22Rv1 (cell line): ENCODE measurements around the gene SDHB.

Experiments
- H3K27ac ChIP-seq: fragments of 450-650 bp; 2 replicates; pipeline ENCODE4 v1.5.1; 2017
- ZFX ChIP-seq: fragments of 450-650 bp; IDR thresholded peaks from 2 replicates; pipeline ENCODE4 v1.6.1; 2017; ENCODE audit warnings: antibody characterized with exemption, borderline replicate concordance
- TF ChIP-seq, protein P1 (sequence below): fragments of 450-650 bp; IDR thresholded peaks from 2 replicates; pipeline ENCODE4 v1.5.1; 2017; ENCODE audit warnings: mild to moderate bottlenecking

SDHB gene

DNA sequence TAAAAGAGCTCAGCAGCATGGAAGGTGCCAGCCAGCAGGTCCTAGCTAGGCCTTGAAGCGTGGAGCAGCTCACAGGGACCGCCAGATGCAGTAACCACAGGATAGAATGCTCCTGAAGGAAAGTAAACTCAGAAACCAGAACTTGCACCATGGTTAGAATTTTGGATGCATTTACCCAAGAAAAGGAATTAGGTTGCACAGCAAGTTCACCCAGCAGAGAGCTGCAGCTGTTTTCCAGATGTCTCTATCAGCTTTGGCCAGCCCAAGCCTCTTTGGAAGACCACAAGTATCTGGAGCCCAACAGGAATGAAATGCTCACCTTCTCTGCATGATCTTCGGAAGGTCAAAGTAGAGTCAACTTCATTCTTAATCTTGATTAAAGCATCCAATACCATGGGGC lies 21.1 kb downstream of the SDHB start:
- no peak overlapping the region for H3K27ac ChIP-seq
- no peak for TF ChIP-seq ZFX
- TF ChIP-seq, protein P1, sequence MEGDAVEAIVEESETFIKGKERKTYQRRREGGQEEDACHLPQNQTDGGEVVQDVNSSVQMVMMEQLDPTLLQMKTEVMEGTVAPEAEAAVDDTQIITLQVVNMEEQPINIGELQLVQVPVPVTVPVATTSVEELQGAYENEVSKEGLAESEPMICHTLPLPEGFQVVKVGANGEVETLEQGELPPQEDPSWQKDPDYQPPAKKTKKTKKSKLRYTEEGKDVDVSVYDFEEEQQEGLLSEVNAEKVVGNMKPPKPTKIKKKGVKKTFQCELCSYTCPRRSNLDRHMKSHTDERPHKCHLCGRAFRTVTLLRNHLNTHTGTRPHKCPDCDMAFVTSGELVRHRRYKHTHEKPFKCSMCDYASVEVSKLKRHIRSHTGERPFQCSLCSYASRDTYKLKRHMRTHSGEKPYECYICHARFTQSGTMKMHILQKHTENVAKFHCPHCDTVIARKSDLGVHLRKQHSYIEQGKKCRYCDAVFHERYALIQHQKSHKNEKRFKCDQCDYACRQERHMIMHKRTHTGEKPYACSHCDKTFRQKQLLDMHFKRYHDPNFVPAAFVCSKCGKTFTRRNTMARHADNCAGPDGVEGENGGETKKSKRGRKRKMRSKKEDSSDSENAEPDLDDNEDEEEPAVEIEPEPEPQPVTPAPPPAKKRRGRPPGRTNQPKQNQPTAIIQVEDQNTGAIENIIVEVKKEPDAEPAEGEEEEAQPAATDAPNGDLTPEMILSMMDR = no peak

DNA sequence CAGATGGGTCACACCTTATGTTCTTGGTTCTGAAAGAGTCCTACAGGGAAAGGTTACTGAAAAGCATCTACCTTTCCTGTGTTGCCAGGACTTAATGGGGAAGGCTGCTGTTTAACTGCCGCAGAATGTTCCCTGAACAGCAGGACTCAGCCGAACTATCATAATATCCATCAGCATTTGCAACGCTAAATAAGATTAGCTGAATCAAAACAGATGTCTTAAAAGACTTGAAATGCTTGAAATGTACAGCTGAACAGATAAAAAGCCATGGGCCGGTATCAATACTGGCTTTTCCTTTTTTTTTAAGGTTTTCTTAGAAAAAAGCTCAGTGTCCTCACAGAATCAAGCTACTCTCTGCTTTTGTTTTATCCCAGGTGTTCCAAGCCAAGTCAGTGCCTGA lies 22.4 kb downstream of the SDHB start:
- TF ChIP-seq, protein P1 = no peak
- TF ChIP-seq ZFX = no peak
- H3K27ac ChIP-seq = no peak overlapping the region

DNA sequence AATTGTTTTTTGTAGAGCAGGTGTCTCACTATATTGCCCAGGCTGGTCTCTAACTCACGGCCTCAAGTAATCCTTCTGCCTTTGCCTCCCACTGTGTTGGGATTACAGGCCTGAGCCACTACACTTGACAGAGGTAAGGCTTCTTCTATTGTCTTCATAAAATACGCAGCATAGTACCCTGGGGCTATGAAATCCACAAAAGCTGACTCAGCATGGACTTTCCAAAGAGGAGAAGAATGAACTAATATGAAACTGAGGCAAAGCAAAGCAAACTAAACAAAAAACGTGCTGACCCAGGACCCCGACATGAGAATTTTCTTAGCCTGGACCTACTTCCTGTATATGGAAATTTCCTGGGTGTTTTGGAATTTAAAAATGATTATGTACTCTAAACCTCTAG lies 23.6 kb downstream of the SDHB start:
- TF ChIP-seq, protein P1 = no peak
- TF ChIP-seq ZFX = no peak
- H3K27ac ChIP-seq = no peak overlapping the region

DNA sequence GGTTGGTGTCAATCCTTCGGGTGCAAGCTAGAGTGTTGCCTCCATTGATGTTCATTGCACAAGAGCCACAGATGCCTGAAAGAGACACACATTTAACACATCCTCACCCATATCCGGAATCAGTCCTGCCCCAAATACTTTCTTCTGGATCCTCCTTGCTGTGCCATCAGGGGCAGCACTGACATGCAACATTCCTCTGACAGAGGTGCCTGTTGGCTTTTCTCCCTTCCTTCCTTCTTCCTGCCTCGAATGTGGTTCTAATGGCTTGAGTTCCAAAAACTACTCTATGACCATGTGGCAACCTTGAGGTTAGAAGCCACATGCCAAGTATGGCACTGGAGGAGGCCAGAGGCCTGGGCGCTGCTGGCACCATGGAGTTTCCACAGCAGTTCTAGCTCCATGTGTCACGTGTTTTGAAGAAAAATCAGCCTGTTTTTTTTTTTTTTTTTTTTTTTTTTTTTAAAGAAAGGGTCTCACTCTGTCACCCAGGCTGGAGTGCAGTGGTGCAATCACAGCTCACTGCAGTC lies 25.1 kb downstream of the SDHB start:
- no peak overlapping the region for H3K27ac ChIP-seq
- TF ChIP-seq, protein P1 = no peak
- no peak for TF ChIP-seq ZFX

DNA sequence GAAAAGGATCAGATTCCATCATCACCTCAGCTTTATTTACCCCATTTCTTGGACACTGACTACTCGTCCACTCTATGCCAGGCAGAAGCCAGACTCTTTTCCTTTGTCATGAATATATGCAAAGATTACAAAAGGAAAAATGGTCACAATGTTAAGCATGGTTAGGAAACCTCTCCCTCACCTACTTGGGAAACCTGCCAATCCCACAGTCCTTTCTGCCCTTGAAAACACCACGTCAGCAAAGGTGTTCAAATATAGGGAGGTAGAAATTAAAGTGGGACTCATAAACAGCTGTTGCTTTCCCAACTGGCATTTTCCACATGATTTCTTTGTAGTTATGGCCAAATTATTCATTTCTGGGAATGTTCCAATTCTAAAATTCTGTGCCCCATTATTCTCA lies 25.9 kb downstream of the SDHB start:
- H3K27ac ChIP-seq = no peak overlapping the region
- TF ChIP-seq, protein P1 = no peak
- TF ChIP-seq ZFX = no peak

DNA sequence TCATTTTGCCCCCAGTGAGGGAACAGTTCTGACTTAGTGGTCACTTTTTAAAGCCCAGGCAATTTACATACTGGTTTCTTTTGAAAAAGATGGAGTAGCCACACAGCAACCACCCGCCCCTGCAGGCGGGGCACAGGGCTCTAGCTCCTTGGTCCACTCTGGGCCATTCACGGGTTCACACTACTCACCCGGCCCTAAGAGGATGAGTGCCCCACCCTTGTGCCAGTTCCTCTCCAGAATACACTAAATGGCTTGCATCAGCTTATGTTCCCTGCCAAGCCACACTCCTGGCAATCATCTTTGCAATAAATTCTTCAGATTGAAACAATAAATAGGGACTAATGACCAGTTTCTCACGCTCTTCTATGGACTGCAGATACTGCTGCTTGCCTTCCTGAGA lies 26.4 kb downstream of the SDHB start:
- H3K27ac ChIP-seq = no peak overlapping the region
- TF ChIP-seq ZFX = no peak
- TF ChIP-seq, protein P1 = no peak

DNA sequence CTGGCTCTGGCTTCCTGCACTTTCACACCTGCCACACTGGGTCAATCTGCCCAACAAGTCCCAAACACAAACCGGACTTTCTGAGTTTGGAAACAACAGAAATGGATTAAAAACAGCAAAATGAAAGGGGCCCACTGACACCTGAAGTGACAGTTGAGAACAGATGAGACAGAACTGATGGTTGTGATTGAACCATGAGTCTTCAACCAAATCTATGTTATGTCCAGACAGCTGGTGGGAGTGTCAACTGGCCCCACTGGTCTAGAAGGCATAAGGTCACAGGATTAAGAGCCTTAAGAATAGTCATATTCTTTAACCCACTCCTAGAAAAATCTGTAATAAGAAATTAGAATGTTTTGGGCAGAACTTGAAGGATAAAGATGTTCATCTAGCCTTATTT lies 29.1 kb downstream of the SDHB start:
- TF ChIP-seq, protein P1 = no peak
- TF ChIP-seq ZFX = no peak
- H3K27ac ChIP-seq = no peak overlapping the region
